ENCODE measurements around the gene MEGF11.

MEGF11 gene

DNA sequence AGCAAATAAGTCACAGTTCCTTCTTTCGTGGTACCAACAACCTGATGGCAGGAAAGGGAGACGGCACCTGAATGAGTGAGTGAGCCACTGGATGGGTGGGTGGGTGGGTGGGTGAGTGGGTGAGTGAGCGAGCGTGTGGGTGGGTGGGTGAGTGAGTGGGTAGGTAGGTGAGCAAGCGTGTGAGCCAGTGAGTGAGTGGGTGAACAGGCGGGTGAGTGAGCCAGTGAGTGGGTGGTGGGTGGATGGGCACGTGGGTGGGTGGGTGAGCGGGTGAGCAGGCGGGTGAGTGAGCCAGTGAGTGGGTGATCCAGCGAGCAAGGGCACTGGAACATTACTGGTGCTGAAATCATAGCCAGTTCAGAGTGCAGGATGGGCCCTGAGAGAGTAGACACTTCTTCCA is 152.8 kb downstream of the MEGF11 start:
- H3K9ac ChIP-seq (ENCODE audit: low read length in 5 of 5): no peak overlapping the region
- H3K36me3 ChIP-seq (ENCODE audit: control insufficient read depth in 5 of 5, insufficient read depth in 5 of 5, low read length in 5 of 5): no peaks in the 10 kb centered on the region
- H3K4me3 ChIP-seq (ENCODE audit: low read depth in 1 of 5, low read length in 5 of 5): no peak overlapping the region
- peaks cover 0 to 25% (median 15%) of the 10 kb centered on the region in 5 donors for H3K4me1 ChIP-seq (ENCODE audit: control insufficient read depth in 5 of 5, insufficient read depth in 5 of 5, low read length in 5 of 5)
- H3K9me3 ChIP-seq (ENCODE audit: control insufficient read depth in 5 of 5, low read length in 5 of 5): no peaks in the 10 kb centered on the region
- peaks cover 4 to 14% (median 5%) of the 10 kb centered on the region in 5 donors for H3K27me3 ChIP-seq (ENCODE audit: control insufficient read depth in 5 of 5, insufficient read depth in 4 of 5, low read length in 5 of 5)
- no peak overlapping the region for H3K27ac ChIP-seq (ENCODE audit: low read depth, low read length)

DNA sequence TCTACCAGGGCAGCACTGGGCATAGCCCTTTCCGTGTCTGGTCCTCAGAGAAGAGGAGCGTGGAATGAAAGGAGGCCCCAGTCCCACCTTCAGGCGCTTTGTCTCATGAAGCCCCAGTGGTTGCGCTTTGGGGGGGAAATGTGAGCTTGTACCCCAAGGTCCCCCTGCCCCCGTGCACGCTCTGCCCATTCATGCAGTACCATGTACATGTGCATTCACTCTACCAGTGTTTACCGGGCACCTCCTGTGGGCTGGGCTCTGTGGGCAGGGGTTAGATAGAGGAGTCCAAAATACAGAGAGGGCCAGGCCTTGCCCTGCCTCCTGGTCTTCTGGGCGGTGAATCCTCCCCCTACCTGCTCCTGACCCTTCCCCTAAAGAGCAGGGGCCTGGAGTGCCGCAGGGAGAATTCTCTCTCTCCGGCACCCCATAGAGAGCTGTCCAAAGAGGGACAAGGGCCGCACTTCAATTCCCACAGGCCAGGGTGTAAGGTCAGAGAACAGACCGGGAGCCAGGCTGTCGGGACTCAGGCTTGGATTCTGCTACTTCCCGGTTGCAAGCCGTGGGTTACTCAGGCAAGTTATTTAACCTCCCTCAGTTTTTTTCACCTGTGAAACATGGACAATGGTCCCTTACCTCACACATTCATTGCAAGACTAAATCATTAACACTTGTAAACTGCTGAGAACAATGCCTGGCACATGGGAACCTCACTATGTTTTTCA is 153.4 kb downstream of the MEGF11 start:
- peaks cover 3 to 14% (median 10%) of the 10 kb centered on the region in 5 donors for H3K27me3 ChIP-seq (ENCODE audit: control insufficient read depth in 5 of 5, insufficient read depth in 4 of 5, low read length in 5 of 5)
- H3K4me1 ChIP-seq (ENCODE audit: control insufficient read depth in 5 of 5, insufficient read depth in 5 of 5, low read length in 5 of 5): peaks cover 0 to 25% (median 15%) of the 10 kb centered on the region in 5 donors
- H3K9ac ChIP-seq (ENCODE audit: low read length in 5 of 5): no peak overlapping the region
- no peaks in the 10 kb centered on the region for H3K36me3 ChIP-seq (ENCODE audit: control insufficient read depth in 5 of 5, insufficient read depth in 5 of 5, low read length in 5 of 5)
- no peak overlapping the region for H3K27ac ChIP-seq (ENCODE audit: low read depth, low read length)
- no peak overlapping the region for H3K4me3 ChIP-seq (ENCODE audit: low read depth in 1 of 5, low read length in 5 of 5)
- no peaks in the 10 kb centered on the region for H3K9me3 ChIP-seq (ENCODE audit: control insufficient read depth in 5 of 5, low read length in 5 of 5)

DNA sequence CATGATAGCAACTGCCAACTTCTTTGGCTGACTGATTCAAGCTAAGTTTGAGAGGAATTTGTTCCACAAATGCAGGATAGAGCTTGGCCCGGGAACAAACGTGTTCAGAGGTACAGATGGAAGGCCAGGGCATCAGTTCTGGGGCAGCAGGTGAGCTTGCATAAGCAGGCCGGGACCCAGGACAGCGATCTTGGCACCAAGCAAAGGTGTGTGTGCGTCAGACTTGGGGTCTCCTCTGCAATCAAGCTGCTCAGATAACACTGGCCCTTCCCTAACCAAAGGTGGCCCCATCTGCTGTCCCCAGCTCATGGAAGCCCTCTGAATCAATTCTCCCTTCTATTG is 155.6 kb downstream of the MEGF11 start:
- no peaks in the 10 kb centered on the region for H3K36me3 ChIP-seq (ENCODE audit: control insufficient read depth in 5 of 5, insufficient read depth in 5 of 5, low read length in 5 of 5)
- no peak overlapping the region for H3K4me3 ChIP-seq (ENCODE audit: low read depth in 1 of 5, low read length in 5 of 5)
- no peak overlapping the region for H3K9ac ChIP-seq (ENCODE audit: low read length in 5 of 5)
- peaks cover under 1 to 14% (median 7%) of the 10 kb centered on the region in 5 donors for H3K27me3 ChIP-seq (ENCODE audit: control insufficient read depth in 5 of 5, insufficient read depth in 4 of 5, low read length in 5 of 5)
- no peaks in the 10 kb centered on the region for H3K9me3 ChIP-seq (ENCODE audit: control insufficient read depth in 5 of 5, low read length in 5 of 5)
- H3K4me1 ChIP-seq (ENCODE audit: control insufficient read depth in 5 of 5, insufficient read depth in 5 of 5, low read length in 5 of 5): peaks cover 0 to 25% (median 15%) of the 10 kb centered on the region in 5 donors
- no peak overlapping the region for H3K27ac ChIP-seq (ENCODE audit: low read depth, low read length)

- Histone ChIP-seq H3K27ac (ENCODE audit: low read depth, low read length) (no peak overlapping the region), H3K27me3 (ENCODE audit: control insufficient read depth in 5 of 5, insufficient read depth in 4 of 5, low read length in 5 of 5) (peaks cover 0 to 11% (median 7%) of the 10 kb centered on the region in 5 donors), H3K9me3 (ENCODE audit: control insufficient read depth in 5 of 5, low read length in 5 of 5) (no peaks in the 10 kb centered on the region), H3K36me3 (ENCODE audit: control insufficient read depth in 5 of 5, insufficient read depth in 5 of 5, low read length in 5 of 5) (no peaks in the 10 kb centered on the region), H3K4me3 (ENCODE audit: low read depth in 1 of 5, low read length in 5 of 5) (no peak overlapping the region), H3K9ac (ENCODE audit: low read length in 5 of 5) (no peak overlapping the region), H3K4me1 (ENCODE audit: control insufficient read depth in 5 of 5, insufficient read depth in 5 of 5, low read length in 5 of 5) (peaks cover 0 to 25% (median 15%) of the 10 kb centered on the region in 5 donors)
These were observed 156.2 kb downstream of the MEGF11 start for GRCh38 chr15:66097151-66098021.

- peaks cover 0 to 11% (median 7%) of the 10 kb centered on the region in 5 donors for H3K27me3 ChIP-seq (ENCODE audit: control insufficient read depth in 5 of 5, insufficient read depth in 4 of 5, low read length in 5 of 5)
- peaks cover 0 to 23% (median 12%) of the 10 kb centered on the region in 5 donors for H3K4me1 ChIP-seq (ENCODE audit: control insufficient read depth in 5 of 5, insufficient read depth in 5 of 5, low read length in 5 of 5)
- H3K36me3 ChIP-seq (ENCODE audit: control insufficient read depth in 5 of 5, insufficient read depth in 5 of 5, low read length in 5 of 5): no peaks in the 10 kb centered on the region
- no peak overlapping the region for H3K4me3 ChIP-seq (ENCODE audit: low read depth in 1 of 5, low read length in 5 of 5)
- no peaks in the 10 kb centered on the region for H3K9me3 ChIP-seq (ENCODE audit: control insufficient read depth in 5 of 5, low read length in 5 of 5)
- H3K9ac ChIP-seq (ENCODE audit: low read length in 5 of 5): no peak overlapping the region
- no peak overlapping the region for H3K27ac ChIP-seq (ENCODE audit: low read depth, low read length)
These were observed 156.9 kb downstream of the MEGF11 start for GRCh38 chr15:66096688-66097058.

DNA sequence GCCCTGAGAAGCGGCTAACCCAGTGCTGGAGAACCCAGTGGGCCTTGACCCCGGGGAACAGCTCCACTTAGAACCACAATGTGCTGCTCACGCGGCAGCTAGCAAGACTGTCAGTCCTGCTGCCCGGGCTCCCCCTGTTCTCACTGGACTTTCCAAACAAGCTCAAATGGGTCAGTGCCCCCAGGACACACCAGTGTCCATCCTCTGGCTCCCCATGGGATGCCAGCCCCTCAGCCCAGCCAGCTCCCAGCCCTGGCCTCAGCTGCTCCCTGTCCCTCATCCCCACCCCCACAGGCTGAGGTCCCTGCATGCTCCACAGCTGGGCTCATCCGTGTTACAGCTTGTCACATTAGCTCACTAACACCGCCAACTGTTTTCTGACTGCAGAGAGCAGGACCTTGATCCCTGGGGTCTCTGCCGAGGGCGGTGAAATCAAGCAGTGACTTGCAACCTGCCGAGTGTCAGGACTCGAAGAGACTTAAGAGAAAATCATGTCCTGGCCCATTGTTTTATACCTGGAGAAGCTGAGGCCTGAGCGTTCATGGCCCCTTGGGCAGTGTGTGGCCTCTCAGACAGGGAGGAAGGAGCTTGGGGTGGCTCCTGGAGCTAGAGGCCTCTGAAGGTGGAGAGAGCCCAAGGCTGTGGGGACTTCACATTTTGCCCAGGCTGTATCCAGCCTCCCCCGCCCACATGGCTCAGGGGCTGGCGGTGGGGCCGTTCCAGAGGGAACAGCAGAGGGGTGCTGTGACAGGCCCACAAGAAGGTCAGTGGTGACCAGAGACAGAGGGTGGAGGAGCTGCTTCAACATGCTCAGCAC is 157.5 kb downstream of the MEGF11 start:
- Histone ChIP-seq H3K27me3 (ENCODE audit: control insufficient read depth in 5 of 5, insufficient read depth in 4 of 5, low read length in 5 of 5) (peaks cover 0 to 11% (median 4%) of the 10 kb centered on the region in 5 donors), H3K9me3 (ENCODE audit: control insufficient read depth in 5 of 5, low read length in 5 of 5) (no peaks in the 10 kb centered on the region), H3K36me3 (ENCODE audit: control insufficient read depth in 5 of 5, insufficient read depth in 5 of 5, low read length in 5 of 5) (no peaks in the 10 kb centered on the region), H3K9ac (ENCODE audit: low read length in 5 of 5) (no peak overlapping the region), H3K4me1 (ENCODE audit: control insufficient read depth in 5 of 5, insufficient read depth in 5 of 5, low read length in 5 of 5) (peaks cover 0 to 17% (median 9%) of the 10 kb centered on the region in 5 donors), H3K4me3 (ENCODE audit: low read depth in 1 of 5, low read length in 5 of 5) (no peak overlapping the region), H3K27ac (ENCODE audit: low read depth, low read length) (no peak overlapping the region)

DNA sequence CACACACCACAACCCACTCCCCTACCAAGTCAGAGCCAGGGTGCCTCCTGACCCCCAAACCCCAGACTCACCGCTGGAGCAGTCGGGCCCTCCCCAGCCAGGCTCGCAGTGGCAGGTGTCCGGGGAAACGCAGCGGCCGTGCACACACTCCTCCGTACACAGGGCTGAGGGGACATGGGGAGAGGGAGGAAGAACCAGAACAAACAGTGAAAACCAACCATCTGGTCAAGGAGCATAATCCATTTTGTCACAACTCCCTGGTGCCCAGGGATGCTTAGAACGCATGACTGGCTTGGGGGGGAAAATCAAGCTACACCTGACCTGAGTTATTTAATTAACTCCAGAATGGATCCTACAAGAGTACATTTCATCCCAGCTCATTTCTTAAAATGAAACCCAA is 159.2 kb downstream of the MEGF11 start:
- Histone ChIP-seq H3K9me3 (ENCODE audit: control insufficient read depth in 5 of 5, low read length in 5 of 5) (no peaks in the 10 kb centered on the region), H3K27ac (ENCODE audit: low read depth, low read length) (no peak overlapping the region), H3K4me3 (ENCODE audit: low read depth in 1 of 5, low read length in 5 of 5) (no peak overlapping the region), H3K27me3 (ENCODE audit: control insufficient read depth in 5 of 5, insufficient read depth in 4 of 5, low read length in 5 of 5) (peaks cover 0 to 11% (median 4%) of the 10 kb centered on the region in 5 donors), H3K4me1 (ENCODE audit: control insufficient read depth in 5 of 5, insufficient read depth in 5 of 5, low read length in 5 of 5) (peaks cover 0 to 4% (median 0%) of the 10 kb centered on the region in 5 donors), H3K36me3 (ENCODE audit: control insufficient read depth in 5 of 5, insufficient read depth in 5 of 5, low read length in 5 of 5) (no peaks in the 10 kb centered on the region), H3K9ac (ENCODE audit: low read length in 5 of 5) (no peak overlapping the region)

DNA sequence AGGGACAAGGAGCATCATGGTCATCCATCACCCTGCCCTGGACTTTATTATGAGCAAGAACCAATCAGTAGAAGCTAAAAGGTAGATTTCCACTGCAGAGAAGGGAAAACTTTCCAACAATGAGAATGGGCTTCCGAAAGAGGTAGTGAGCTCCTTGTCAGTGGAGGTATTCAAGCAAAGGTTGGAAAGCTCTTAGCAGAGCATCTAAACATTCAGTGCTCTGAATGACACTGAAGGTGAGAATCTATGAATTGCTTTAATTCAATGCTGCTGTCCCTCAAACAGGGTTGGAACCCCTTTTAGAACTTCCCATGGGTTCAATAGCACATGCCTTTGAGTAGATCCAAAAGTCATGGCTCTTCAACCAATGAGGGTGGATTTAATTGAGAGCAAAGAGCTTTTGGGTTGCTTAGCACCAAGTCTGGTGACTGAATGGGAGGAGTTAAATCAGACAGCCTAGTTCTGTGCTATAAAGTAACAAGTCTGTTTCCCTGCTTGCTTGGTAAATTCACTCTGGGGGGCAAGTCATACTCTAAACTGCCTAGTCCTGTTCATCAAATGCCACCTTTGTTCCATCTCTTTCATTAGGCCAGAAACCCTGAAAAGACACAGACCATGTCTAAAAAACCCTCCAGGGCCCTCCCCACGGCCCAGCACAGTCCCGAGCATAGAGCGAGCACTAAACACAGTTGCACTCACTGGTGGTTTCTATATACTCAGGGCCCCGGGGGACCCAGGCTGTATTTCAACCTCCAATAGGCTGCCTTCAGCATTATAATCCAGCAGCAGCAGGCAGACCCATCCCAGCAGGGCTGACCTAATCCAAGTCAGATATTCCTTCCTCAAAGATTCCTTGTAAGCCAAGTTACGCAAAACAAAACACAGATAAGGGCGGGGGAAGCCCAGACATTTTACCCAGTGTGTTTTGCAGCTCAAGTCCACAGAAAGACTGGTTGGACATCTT is 161.2 kb downstream of the MEGF11 start:
- Histone ChIP-seq H3K9me3 (ENCODE audit: control insufficient read depth in 5 of 5, low read length in 5 of 5) (no peaks in the 10 kb centered on the region), H3K36me3 (ENCODE audit: control insufficient read depth in 5 of 5, insufficient read depth in 5 of 5, low read length in 5 of 5) (no peaks in the 10 kb centered on the region)

DNA sequence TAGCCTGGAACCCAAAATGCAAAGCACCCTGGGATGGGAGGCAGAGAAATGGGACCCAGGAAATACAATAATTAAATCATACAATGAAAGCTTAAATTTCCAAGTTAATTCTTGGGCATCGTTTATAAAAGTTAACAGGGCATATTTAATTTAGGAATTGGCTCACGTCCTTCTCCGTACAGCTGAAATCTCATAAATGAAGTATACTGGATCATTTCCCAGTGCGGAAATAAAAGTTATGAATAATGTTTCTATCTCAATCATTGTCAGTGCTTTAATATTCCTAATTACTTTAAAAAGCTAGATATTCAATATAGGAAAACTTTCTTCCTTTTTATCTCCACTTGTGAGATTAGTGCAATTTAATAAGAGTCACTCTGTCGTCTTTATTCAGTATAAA is 164.0 kb downstream of the MEGF11 start:
- Histone ChIP-seq H3K9ac (ENCODE audit: low read length in 5 of 5) (no peak overlapping the region), H3K4me3 (ENCODE audit: low read depth in 1 of 5, low read length in 5 of 5) (no peak overlapping the region), H3K36me3 (ENCODE audit: control insufficient read depth in 5 of 5, insufficient read depth in 5 of 5, low read length in 5 of 5) (no peaks in the 10 kb centered on the region), H3K27me3 (ENCODE audit: control insufficient read depth in 5 of 5, insufficient read depth in 4 of 5, low read length in 5 of 5) (peaks cover 0 to 3% (median 0%) of the 10 kb centered on the region in 5 donors), H3K27ac (ENCODE audit: low read depth, low read length) (no peak overlapping the region), H3K9me3 (ENCODE audit: control insufficient read depth in 5 of 5, low read length in 5 of 5) (peaks cover 0 to 8% (median 2%) of the 10 kb centered on the region in 5 donors), H3K4me1 (ENCODE audit: control insufficient read depth in 5 of 5, insufficient read depth in 5 of 5, low read length in 5 of 5) (peaks cover 0 to 5% (median 0%) of the 10 kb centered on the region in 5 donors)

More for the DNA sequence above, 161.2 kb downstream of the MEGF11 start:
- H3K4me1 ChIP-seq (ENCODE audit: control insufficient read depth in 5 of 5, insufficient read depth in 5 of 5, low read length in 5 of 5): peaks cover 0 to 5% (median 0%) of the 10 kb centered on the region in 5 donors
- no peak overlapping the region for H3K27ac ChIP-seq (ENCODE audit: low read depth, low read length)
- H3K4me3 ChIP-seq (ENCODE audit: low read depth in 1 of 5, low read length in 5 of 5): no peak overlapping the region
- no peak overlapping the region for H3K9ac ChIP-seq (ENCODE audit: low read length in 5 of 5)
- peaks cover 0 to 11% (median 4%) of the 10 kb centered on the region in 5 donors for H3K27me3 ChIP-seq (ENCODE audit: control insufficient read depth in 5 of 5, insufficient read depth in 4 of 5, low read length in 5 of 5)

Data from subcutaneous abdominal adipose tissue (tissue), 5 donors.